HG03159 (cell line): ENCODE data around the gene STARD13.
"Not testable (repeated sequence)": the region's sequence is repeated elsewhere in the genome, so short reads cannot be mapped to it uniquely, and the experiment has no call there.

ENCODE experiments used
- ATAC-seq: cut with Tn5 transposase; IDR thresholded peaks from one replicate; pipeline ENCODE4 v1.9.1; 2021; ENCODE audit warnings: mild to moderate bottlenecking, moderate library complexity; ENCODE audit not compliant: unreplicated experiment

Gene STARD13

GRCh38 chr13:33181264-33181663 lies 104.3 kb downstream of the STARD13 start:
- no peak for ATAC-seq

GRCh38 chr13:33180122-33180804 lies 105.3 kb downstream of the STARD13 start:
- no peak for ATAC-seq

- ATAC-seq: no peak
These were observed 106.1 kb downstream of the STARD13 start for GRCh38 chr13:33179463-33179862.

GRCh38 chr13:33178209-33178840 lies 107.2 kb downstream of the STARD13 start:
- no peak for ATAC-seq

GRCh38 chr13:33177340-33178208 lies 108.0 kb downstream of the STARD13 start:
- not testable (repeated sequence) for ATAC-seq

GRCh38 chr13:33176526-33176925 lies 109.0 kb downstream of the STARD13 start:
- no peak for ATAC-seq

GRCh38 chr13:33175991-33176390 lies 109.6 kb downstream of the STARD13 start:
- ATAC-seq: no peak

GRCh38 chr13:33174931-33175330 lies 110.6 kb downstream of the STARD13 start:
- no peak for ATAC-seq

GRCh38 chr13:33174491-33174890 lies 111.1 kb downstream of the STARD13 start:
- no peak for ATAC-seq

GRCh38 chr13:33172911-33173310 lies 112.6 kb downstream of the STARD13 start:
- no peak for ATAC-seq

GRCh38 chr13:33172400-33172799 lies 113.2 kb downstream of the STARD13 start:
- ATAC-seq: no peak

GRCh38 chr13:33169273-33169980 lies 116.1 kb downstream of the STARD13 start:
- ATAC-seq: no peak

- ATAC-seq: no peak
These were observed 117.1 kb downstream of the STARD13 start for GRCh38 chr13:33168321-33168960.

- no peak for ATAC-seq
These were observed 118.1 kb downstream of the STARD13 start for GRCh38 chr13:33167491-33167890.

- ATAC-seq: no peak
These were observed 119.8 kb downstream of the STARD13 start for GRCh38 chr13:33165787-33166186.

GRCh38 chr13:33164331-33164730 lies 121.2 kb downstream of the STARD13 start:
- ATAC-seq: no peak

- ATAC-seq: not testable (repeated sequence)
These were observed 122.8 kb downstream of the STARD13 start for GRCh38 chr13:33162725-33163124.

GRCh38 chr13:33158816-33159215 lies 126.7 kb downstream of the STARD13 start:
- ATAC-seq: no peak

GRCh38 chr13:33158271-33158670 lies 127.3 kb downstream of the STARD13 start:
- ATAC-seq: no peak

- ATAC-seq: no peak
These were observed 130.6 kb downstream of the STARD13 start for GRCh38 chr13:33154911-33155310.
